ENCODE data around the gene EFNA3. TPM values are rescaled to one million over a fixed set of nuclear protein-coding genes. Genes with fewer than 3 reads are reported as not detected.

The EFNA3 gene
- total and polyA plus RNA-seq, 2 experiments from 2014 or later = 2.7 to 3.0 TPM

DNA sequence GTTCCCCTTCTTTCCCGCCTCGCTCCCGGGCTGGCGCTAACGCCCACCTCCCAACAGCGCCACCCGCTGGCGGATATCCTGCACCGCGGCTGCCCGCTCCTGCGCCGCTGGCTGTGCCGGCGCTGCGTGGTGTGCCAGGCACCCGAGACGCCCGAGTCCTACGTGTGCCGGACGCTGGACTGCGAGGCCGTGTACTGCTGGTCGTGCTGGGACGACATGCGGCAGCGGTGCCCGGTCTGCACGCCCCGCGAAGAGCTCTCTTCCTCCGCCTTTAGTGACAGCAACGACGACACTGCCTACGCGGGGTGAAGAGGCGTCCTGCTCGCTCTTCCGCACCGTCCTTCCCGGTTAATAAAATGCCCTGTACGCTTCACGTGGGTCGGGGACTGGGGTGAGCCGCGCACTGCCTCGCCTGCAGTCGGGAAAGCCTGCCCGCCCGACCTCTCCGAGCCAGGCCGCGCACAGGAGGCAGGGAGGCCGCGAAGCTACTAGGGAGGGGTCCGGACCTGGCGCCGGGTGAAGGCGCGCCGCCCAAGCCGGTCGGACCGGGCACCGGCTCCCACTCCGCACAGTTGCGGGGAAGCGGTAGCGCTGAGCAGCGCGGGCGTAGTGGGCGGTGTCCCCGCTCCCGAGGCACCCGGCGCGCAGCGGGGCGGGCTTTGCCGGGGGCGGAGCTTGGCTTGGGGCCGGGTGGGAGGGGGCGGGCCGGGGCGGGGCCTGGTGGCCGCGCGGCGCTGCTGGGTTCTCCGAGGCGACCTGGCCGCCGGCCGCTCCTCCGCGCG lies 27.9 kb upstream of the EFNA3 start, which contains the start of gene ADAM15:
Gene ADAM15 (plus strand): TSS at position 757 of the 782 bp plus-strand sequence. CDS start 71 bp downstream, outside the sequence.
- TF ChIP-seq EZH2phosphoT487 (IDR thresholded peaks at IDR 0.05; ENCODE audit: insufficient read depth, low read depth) = no peak
- TF ChIP-seq EZH2 (IDR thresholded peaks at IDR 0.05; ENCODE audit: insufficient read depth, poor library complexity, severe bottlenecking) = no peak
- in situ Hi-C loops (cut with MboI) = no loop called here

DNA sequence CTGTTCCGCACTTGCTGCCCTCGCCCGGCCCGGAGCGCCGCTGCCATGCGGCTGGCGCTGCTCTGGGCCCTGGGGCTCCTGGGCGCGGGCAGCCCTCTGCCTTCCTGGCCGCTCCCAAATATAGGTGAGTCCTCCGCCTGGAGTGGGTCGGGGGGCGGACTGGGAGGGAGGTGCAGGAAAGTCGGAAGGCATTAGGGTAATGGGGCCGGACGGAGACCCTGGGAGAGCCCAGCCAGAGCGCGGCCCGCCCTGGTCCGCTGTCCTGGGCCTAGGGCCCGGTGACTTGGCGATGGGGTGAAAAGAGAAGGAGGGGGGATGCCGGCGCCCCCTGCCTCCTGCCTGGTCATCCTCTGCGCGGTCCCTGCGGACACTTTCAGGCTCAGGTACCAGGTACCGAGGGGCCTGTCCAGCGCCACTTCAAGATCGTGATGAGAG lies 27.3 kb upstream of the EFNA3 start:
- peaks cover 9% of the 10 kb centered on the region for H3K4me1 ChIP-seq (ENCODE audit: insufficient read depth)
- H3F3A ChIP-seq (ENCODE audit: insufficient read depth) = peaks cover 10% of the 10 kb centered on the region
- in situ Hi-C loops (cut with MboI) = no loop called here
- H3K79me2 ChIP-seq (ENCODE audit: insufficient read depth) = no peaks in the 10 kb centered on the region
- no peak for DNase-seq
- peak overlapping the region; percentile 84 for H3K4me2 ChIP-seq (ENCODE audit: unreplicated experiment)
- peak overlapping the region; percentile 75 for H3K9ac ChIP-seq
- H3K27me3 ChIP-seq (replicated peaks; ENCODE audit: insufficient read depth) = no peaks in the 10 kb centered on the region
- no peak for TF ChIP-seq EZH2 (IDR thresholded peaks at IDR 0.05; ENCODE audit: insufficient read depth, poor library complexity, severe bottlenecking)
- TF ChIP-seq EZH2phosphoT487 (IDR thresholded peaks at IDR 0.05; ENCODE audit: insufficient read depth, low read depth) = no peak
- H3K36me3 ChIP-seq (ENCODE audit: low read depth) = no peaks in the 10 kb centered on the region
- 2% methylated on average over 20 to 30 of the region's 31 CpGs for WGBS, 2 experiments (ENCODE audit: low coverage in 1 of 2, low lambda C conversion rate in 2 of 2, missing lambda C conversion rate in 2 of 2)
- no peaks in the 10 kb centered on the region for H4K20me1 ChIP-seq (ENCODE audit: insufficient read depth)
- H3K9me2 ChIP-seq (ENCODE audit: insufficient read depth) = no peaks in the 10 kb centered on the region
- H2AFZ ChIP-seq = peak overlapping the region; percentile 70
- H3K4me3 ChIP-seq = peak overlapping the region; percentile 74
- no peak overlapping the region for H3K27ac ChIP-seq
- H3K9me3 ChIP-seq (ENCODE audit: low read depth) = no peaks in the 10 kb centered on the region

More for the DNA sequence above, 27.9 kb upstream of the EFNA3 start, which contains the start of gene ADAM15:
- H4K20me1 ChIP-seq (ENCODE audit: insufficient read depth) = no peaks in the 10 kb centered on the region
- H2AFZ ChIP-seq = peak within 1 kb of the TSS; percentile 90
- peaks cover 9% of the 10 kb centered on the region for H3K4me1 ChIP-seq (ENCODE audit: insufficient read depth)
- peak; percentile 88 for DNase-seq
- H3K27ac ChIP-seq = peak within 1 kb of the TSS; percentile 29
- H3K9ac ChIP-seq = peak within 1 kb of the TSS; percentile 75
- 1% methylated on average over 52 to 77 of the region's 99 CpGs for WGBS, 2 experiments (ENCODE audit: low coverage in 1 of 2, low lambda C conversion rate in 2 of 2, missing lambda C conversion rate in 2 of 2)
- H3K9me2 ChIP-seq (ENCODE audit: insufficient read depth) = no peaks in the 10 kb centered on the region
- H3K4me2 ChIP-seq (ENCODE audit: unreplicated experiment) = peak within 1 kb of the TSS; percentile 84
- no peaks in the 10 kb centered on the region for H3K79me2 ChIP-seq (ENCODE audit: insufficient read depth)
- H3K27me3 ChIP-seq (replicated peaks; ENCODE audit: insufficient read depth) = no peaks in the 10 kb centered on the region
- H3K9me3 ChIP-seq (ENCODE audit: low read depth) = no peaks in the 10 kb centered on the region
- H3K4me3 ChIP-seq = peak within 1 kb of the TSS; percentile 74
- H3K36me3 ChIP-seq (ENCODE audit: low read depth) = no peaks in the 10 kb centered on the region
- peaks cover 10% of the 10 kb centered on the region for H3F3A ChIP-seq (ENCODE audit: insufficient read depth)

DNA sequence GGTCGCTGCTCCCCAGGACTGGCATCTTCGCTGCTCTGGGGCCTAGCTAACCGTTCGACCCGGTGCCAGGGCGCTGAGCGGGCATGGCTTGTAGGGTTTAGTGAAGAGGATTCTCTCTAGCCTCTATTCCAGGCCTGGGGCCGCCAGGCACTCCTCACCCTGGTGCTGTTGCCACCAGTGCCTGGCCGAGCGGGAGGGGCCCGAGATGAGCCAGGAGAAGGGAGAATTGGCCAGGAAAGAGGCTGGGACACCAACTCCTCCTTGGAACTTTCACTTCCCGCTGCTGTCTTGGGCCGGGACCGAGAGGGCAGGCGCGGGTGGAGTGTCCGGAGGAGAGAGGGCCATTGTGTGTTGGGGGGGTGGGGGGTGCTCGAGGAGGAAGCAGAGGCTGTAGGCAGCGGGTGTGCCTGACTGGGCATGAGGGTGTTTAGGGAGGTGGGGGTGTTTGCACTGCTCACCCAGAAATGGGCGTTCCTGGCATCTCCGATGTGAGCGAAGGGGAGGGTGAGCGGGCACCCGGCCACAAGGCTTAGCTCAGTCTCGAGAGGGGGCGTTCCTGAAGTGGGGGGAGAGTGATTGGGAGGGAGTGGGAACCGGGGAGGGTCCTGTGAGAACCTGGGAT lies 26.7 kb upstream of the EFNA3 start:
- Histone ChIP-seq H3K4me1 (ENCODE audit: insufficient read depth) (peaks cover 9% of the 10 kb centered on the region), H3F3A (ENCODE audit: insufficient read depth) (peaks cover 10% of the 10 kb centered on the region), H3K4me3 (peak overlapping the region; percentile 74), H3K4me2 (ENCODE audit: unreplicated experiment) (peak overlapping the region; percentile 84), H3K27ac (no peak overlapping the region), H3K27me3 (replicated peaks; ENCODE audit: insufficient read depth) (no peaks in the 10 kb centered on the region), H3K9ac (peak overlapping the region; percentile 75), H2AFZ (peak overlapping the region; percentile 70), H4K20me1 (ENCODE audit: insufficient read depth) (no peaks in the 10 kb centered on the region), H3K36me3 (ENCODE audit: low read depth) (no peaks in the 10 kb centered on the region), H3K9me3 (ENCODE audit: low read depth) (no peaks in the 10 kb centered on the region), H3K9me2 (ENCODE audit: insufficient read depth) (no peaks in the 10 kb centered on the region), H3K79me2 (ENCODE audit: insufficient read depth) (no peaks in the 10 kb centered on the region)
- 0 to 1% methylated on average over 19 to 26 of the region's 27 CpGs for WGBS, 2 experiments (ENCODE audit: low coverage in 1 of 2, low lambda C conversion rate in 2 of 2, missing lambda C conversion rate in 2 of 2)
- no peak for TF ChIP-seq EZH2phosphoT487 (IDR thresholded peaks at IDR 0.05; ENCODE audit: insufficient read depth, low read depth)
- no peak for TF ChIP-seq EZH2 (IDR thresholded peaks at IDR 0.05; ENCODE audit: insufficient read depth, poor library complexity, severe bottlenecking)
- DNase-seq = peak; percentile 69
- in situ Hi-C loops (cut with MboI) = no loop called here

DNA sequence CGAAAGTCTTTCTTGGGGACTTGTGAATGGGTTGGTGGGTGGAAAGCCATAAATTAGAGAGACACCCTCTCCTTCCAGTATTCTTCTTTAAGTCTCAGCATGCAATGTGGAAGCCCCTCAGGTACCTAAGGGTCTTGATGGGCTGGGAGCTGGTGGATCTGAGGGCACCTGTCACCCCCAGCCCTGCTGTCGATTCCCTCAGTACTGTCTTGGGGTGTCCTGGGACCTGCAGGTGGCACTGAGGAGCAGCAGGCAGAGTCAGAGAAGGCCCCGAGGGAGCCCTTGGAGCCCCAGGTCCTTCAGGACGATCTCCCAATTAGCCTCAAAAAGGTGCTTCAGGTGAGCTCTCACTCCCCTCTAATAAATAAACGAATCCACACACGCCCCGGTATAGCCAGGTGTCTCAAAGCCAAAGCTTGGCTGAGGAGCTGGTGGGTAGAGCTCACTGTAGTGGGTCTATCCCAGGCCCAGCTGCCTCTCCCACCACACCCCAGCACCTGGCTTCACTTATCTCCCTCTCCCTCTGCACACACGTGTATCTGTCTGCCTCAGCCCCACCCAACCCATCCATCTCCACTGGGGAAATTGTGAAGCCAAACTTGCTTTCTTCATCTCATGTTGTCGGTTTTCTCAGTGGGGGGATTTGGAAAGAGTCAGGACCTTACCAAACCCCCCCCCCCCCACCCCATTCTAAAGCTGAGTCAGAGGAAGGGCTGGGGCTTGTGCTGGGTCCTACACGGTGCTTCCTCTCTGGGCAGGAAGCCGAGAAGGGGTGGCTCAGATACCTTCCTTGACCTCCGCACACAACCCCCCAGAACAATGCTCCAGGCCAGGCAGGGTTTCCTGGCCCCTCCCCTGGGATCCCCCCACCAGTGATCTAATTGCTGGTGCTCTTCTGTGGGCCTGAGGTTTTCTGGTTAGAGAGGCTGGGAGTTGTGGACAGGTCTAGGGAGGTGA lies 25.9 kb upstream of the EFNA3 start:
- Histone ChIP-seq H3K9me2 (ENCODE audit: insufficient read depth) (no peaks in the 10 kb centered on the region), H3K79me2 (ENCODE audit: insufficient read depth) (no peaks in the 10 kb centered on the region), H4K20me1 (ENCODE audit: insufficient read depth) (no peaks in the 10 kb centered on the region), H3K4me1 (ENCODE audit: insufficient read depth) (peaks cover 9% of the 10 kb centered on the region), H3K9ac (peak overlapping the region; percentile 75), H2AFZ (peak overlapping the region; percentile 70), H3K9me3 (ENCODE audit: low read depth) (no peaks in the 10 kb centered on the region), H3K4me2 (ENCODE audit: unreplicated experiment) (peak overlapping the region; percentile 84), H3K4me3 (peak overlapping the region; percentile 74), H3K27ac (no peak overlapping the region), H3K27me3 (replicated peaks; ENCODE audit: insufficient read depth) (no peaks in the 10 kb centered on the region), H3F3A (ENCODE audit: insufficient read depth) (peaks cover 10% of the 10 kb centered on the region), H3K36me3 (ENCODE audit: low read depth) (no peaks in the 10 kb centered on the region)
- in situ Hi-C loops (cut with MboI) = no loop called here
- TF ChIP-seq EZH2phosphoT487 (IDR thresholded peaks at IDR 0.05; ENCODE audit: insufficient read depth, low read depth) = no peak
- 62% methylated on average over 11 to 12 of the region's 12 CpGs for WGBS, 2 experiments (ENCODE audit: low coverage in 1 of 2, low lambda C conversion rate in 2 of 2, missing lambda C conversion rate in 2 of 2)
- peak; percentile 37 for DNase-seq

Measured in GM23248 (cell line).